HUES6 (cell line): ENCODE data around the gene RAB11FIP3.

Experiments used
- H3K27ac ChIP-seq: 2 replicates; pipeline ENCODE4 v1.7.0; 2013; ENCODE audit warnings: low read depth, mild to moderate bottlenecking, low read length, inconsistent platforms
- H3K27me3 ChIP-seq: 2 replicates; pipeline ENCODE4 v1.6.1; 2013; ENCODE audit warnings: low read length; ENCODE audit not compliant: control insufficient read depth, insufficient read depth
- H3K36me3 ChIP-seq: 2 replicates; pipeline ENCODE4 v1.6.1; 2013; ENCODE audit warnings: low read length; ENCODE audit not compliant: control insufficient read depth, insufficient read depth
- H3K4me1 ChIP-seq: 2 replicates; pipeline ENCODE4 v1.6.1; 2013; ENCODE audit warnings: low read length; ENCODE audit not compliant: control insufficient read depth, insufficient read depth
- H3K4me3 ChIP-seq: 2 replicates; pipeline ENCODE4 v1.5.1; 2013; ENCODE audit warnings: low read depth, low read length
- H3K9ac ChIP-seq: one replicate; pipeline ENCODE4 v1.6.1; 2013; ENCODE audit warnings: mild to moderate bottlenecking, low read length
- H3K9me3 ChIP-seq: 2 replicates; pipeline ENCODE4 v1.6.1; 2013; ENCODE audit warnings: low read depth, low read length; ENCODE audit not compliant: control insufficient read depth, insufficient read depth

The RAB11FIP3 gene

DNA sequence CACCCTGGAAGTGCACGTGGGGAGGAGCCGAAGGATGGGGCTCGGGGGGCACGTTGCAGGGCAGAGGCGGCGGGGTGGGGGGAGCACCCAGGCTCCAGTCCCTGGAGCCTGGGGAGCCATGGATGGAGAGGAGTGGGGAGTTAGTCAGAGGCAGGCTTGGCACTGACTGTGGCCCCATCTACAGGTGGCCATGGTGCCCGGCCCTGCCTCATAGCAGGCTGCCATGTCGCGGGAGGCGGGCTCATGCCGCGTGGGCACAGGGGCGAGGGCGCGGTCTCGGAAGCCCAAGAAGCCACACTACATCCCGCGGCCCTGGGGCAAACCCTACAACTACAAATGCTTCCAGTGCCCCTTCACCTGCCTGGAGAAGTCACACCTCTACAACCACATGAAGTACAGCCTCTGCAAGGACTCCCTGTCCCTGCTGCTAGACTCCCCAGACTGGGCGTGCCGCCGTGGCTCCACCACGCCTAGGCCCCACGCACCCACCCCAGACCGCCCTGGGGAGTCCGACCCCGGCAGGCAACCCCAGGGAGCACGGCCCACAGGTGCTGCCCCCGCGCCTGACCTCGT, 137.7 kb downstream of the RAB11FIP3 start:
- Histone ChIP-seq H3K9ac (no peak overlapping the region), H3K36me3 (no peaks in the 10 kb centered on the region), H3K4me3 (no peak overlapping the region), H3K27ac (no peak overlapping the region), H3K27me3 (peaks cover 44% of the 10 kb centered on the region), H3K4me1 (peaks cover 27% of the 10 kb centered on the region), H3K9me3 (no peaks in the 10 kb centered on the region)

DNA sequence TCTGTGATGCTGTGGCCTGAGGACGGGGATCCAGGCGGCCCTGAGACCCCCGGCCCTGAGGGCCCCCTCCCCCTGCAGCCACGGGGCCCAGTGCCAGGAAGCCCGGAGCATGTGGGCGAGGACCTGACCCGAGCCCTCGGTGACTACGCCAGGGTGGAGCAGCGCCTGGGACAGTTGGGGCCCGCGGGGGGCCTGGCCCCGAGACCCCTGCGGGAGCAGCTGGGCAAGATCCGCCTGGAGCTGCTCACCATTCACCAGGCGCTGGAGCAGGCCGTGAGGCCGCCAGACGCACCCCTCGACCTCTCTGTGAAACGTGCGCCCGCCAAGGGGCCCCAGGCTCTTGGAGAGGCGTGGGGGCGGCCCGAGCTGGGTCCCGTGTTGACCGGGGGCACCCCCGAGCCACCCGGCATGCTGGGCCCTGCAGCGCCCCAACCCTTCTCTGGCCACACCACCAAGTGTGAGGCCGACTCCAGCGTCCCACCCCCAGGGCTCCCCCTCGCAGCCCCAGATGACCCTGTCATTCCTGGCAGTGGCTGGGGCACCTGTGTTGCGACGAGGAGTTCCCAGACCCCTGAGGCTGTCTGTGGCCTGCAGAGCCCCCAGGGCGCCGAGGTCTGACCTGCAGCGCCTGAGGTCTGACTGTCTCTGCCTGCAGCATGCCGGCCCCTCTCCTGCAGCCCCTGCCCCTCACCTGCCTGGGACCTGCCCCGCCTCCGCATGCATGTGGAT, 139.4 kb downstream of the RAB11FIP3 start:
- Histone ChIP-seq H3K27ac (no peak overlapping the region), H3K27me3 (peaks cover 27% of the 10 kb centered on the region), H3K36me3 (no peaks in the 10 kb centered on the region), H3K4me3 (no peak overlapping the region), H3K9me3 (no peaks in the 10 kb centered on the region), H3K4me1 (peaks cover 28% of the 10 kb centered on the region), H3K9ac (no peak overlapping the region)

DNA sequence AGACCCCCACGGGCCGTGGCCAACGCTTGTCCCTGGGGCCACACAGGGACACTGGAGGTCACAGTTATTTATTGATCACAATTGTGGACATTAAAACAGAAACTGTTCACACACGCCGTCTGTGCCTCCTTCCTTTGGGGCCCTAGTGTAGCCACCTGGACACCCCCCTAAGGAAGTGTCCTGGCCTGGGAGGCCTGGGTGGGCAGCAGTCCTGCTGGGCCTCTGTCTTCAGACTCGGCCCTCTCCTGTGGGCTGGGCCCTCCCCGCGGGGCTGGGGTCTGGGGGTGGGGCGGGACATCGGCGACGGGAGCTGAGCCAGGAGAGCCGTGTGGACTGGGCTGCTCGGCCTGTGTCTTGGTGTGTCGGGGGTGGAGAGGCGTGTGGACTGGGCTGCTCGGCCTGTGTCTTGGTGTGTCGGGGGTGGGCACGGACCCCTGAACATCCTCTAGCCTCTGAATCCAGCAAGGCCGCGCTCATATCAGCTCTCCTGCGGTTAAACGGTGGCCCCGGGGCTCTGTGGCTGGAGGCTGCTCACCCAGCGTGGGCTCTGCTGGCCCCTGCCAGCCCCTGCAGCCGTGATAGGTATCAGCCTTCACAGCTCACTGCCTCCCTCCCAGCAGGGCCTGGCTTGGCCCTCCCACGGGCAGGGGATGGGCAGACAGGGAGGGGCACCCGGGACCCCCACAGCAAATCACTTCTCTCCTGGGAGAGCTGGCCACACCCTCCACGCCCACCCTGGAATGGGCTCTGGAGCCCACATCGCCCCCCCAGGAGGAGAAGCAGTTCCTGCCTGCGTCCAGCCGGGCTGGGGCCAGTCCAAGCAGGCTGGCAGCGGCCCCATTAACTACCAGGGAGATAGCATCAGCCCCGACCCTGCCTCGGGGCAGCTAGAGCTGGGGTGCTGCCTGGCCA, 140.2 kb downstream of the RAB11FIP3 start:
- Histone ChIP-seq H3K9ac (no peak overlapping the region), H3K4me1 (peaks cover 30% of the 10 kb centered on the region), H3K9me3 (no peaks in the 10 kb centered on the region), H3K27me3 (peaks cover 21% of the 10 kb centered on the region), H3K4me3 (no peak overlapping the region), H3K27ac (no peak overlapping the region), H3K36me3 (no peaks in the 10 kb centered on the region)

DNA sequence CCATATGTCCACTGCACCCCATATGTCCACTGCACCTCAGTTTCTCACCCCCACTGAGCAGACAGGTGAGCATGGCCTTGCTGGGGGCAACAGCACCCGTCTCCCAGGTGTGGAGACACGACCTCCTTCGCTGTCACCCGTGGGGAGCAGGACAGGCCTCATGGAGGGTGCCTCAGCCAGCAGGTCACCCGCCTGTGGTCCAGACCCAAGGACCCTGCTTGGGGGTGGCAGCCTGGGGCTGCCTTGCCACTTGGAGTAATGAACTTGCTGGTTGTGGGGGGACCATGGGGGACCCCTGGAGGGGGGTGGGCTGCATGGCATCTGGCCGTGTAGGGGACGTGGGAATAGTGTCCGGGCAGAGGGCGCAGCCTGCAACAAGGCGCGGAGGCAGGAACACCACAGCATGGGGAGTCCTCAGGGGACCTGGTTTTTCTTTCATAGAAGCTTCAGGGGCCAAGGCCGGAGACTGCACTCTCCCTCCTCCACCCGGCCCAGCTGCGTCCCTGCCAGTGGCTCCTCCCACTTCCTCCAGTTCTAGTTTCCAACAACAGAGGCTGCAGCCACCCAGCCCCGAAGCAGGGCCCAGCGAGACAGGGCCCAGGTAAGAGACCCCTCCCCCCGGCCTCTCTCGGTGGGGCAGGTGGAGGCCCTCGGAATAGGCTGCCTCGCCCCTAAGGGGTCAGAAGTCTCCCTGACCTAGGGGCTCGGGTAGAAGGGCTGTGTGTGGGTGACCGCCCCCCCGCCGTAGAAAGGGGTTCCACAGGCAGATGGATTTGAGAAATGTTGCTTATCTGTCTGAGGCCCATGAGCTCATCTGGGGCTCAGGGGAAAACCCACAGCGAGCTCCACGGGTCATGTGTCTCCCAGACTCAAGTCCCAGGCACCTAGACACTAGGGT, 141.3 kb downstream of the RAB11FIP3 start, which contains the start of gene NHLRC4:
NHLRC4 (plus strand) TSS at position 531 of the 898 bp plus-strand sequence. CDS start 1,043 bp downstream, outside the sequence.
- Histone ChIP-seq H3K27ac (no peak within 1 kb of the TSS), H3K4me3 (peak within 1 kb of the TSS; percentile 21; the same call in 1 of the 2 replicates), H3K9ac (no peak within 1 kb of the TSS), H3K27me3 (peaks cover 11% of the 10 kb centered on the region), H3K9me3 (no peaks in the 10 kb centered on the region), H3K36me3 (no peaks in the 10 kb centered on the region), H3K4me1 (peaks cover 32% of the 10 kb centered on the region)

DNA sequence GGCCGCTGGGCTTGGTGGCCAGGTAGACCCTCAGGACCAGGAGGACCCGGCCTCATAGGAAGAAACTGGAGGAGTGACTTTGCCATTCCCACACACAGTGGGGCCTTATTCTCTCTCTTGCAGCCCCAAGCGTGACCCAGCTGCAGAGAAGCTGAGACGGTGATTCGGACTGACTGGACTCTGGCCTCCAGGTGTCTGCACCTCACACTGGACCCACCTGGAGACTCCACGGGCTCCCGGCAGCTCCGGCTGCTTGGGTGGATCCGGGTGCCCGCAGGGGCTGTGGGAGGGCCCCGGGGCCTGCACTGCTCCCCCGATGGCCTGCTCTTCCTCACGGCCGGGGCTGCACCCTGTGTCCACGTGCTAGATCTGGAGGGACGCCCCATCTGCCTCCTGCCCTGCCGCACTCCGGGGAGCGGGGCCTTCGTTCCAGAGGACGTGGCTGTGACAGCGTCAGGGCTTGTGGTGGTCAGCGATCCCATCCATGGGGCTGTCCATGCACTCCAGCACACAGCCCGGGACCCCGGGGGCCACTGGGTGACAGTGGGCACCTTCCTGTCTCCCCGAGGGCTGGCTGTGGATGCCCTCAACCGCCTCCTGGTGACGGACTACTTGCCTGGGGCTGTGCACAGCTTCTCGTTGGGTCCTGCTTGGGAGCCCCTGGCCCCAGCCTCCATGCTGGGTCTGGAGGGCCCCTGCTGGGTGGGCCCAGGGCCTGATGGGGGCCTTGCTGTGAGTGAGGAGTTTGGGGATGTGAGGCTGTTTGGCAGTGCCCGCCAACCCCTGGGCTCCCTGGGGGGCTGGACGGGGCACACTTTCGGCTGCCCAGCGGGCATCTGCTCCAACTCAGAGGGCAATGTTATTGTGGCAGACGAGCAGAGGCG, 142.2 kb downstream of the RAB11FIP3 start:
- Histone ChIP-seq H3K4me3 (no peak overlapping the region), H3K9me3 (no peaks in the 10 kb centered on the region), H3K27me3 (peaks cover 2% of the 10 kb centered on the region), H3K4me1 (peaks cover 32% of the 10 kb centered on the region), H3K9ac (no peak overlapping the region), H3K27ac (no peak overlapping the region), H3K36me3 (0 out of 2 replicates have a peak, but pooled peaks cover 2% of the 10 kb centered on the region)

DNA sequence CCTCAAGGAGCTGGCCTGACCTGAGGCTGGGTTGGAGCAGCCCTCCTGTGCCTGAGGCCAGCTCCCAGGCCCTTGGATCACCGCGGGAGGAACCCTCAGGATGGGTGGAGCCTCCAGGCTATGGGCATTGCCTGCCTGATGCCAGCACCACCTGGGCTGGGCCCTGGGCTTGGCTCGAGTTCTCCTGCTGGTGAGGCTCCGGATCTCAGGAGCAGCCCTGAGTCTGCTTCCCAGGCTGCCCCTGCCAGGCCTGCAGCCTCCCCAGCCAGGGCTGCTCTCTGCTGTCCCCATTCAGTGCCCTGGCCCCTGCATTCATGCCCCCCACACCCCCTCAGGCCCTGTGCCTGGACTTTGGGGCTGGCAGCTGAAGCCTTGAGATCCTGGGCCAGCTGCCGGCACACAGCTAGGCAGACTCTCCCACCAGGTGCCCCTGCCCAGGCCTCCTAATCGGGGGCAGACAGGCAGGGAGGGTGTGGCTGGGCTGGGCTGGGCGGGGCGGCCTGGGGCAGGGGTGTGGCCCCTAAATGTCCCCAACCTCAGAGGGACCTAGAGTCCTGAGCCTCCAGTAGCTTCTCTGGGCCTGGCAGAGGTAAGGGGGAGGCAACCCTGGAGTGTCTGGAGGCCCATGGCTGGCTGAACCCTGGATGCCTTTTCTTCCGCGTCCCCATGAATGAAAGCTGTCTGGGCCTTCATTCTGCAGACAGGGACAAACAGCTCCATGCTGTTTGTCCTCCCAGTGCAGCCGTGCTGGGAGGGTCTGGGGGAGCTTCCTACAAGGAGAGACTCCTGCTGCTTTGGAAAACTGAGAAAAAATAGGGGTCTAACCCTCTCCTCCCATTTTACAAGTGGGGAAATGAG, 143.2 kb downstream of the RAB11FIP3 start:
- no peaks in the 10 kb centered on the region for H3K27me3 ChIP-seq
- peak overlapping the region; percentile 55 for H3K9ac ChIP-seq
- H3K36me3 ChIP-seq, result 0 out of 2 replicates have a peak, but pooled peaks cover 2% of the 10 kb centered on the region
- H3K4me1 ChIP-seq, result peaks cover 32% of the 10 kb centered on the region
- no peaks in the 10 kb centered on the region for H3K9me3 ChIP-seq
- no peak overlapping the region for H3K27ac ChIP-seq
- peak overlapping the region; percentile 95 for H3K4me3 ChIP-seq

DNA sequence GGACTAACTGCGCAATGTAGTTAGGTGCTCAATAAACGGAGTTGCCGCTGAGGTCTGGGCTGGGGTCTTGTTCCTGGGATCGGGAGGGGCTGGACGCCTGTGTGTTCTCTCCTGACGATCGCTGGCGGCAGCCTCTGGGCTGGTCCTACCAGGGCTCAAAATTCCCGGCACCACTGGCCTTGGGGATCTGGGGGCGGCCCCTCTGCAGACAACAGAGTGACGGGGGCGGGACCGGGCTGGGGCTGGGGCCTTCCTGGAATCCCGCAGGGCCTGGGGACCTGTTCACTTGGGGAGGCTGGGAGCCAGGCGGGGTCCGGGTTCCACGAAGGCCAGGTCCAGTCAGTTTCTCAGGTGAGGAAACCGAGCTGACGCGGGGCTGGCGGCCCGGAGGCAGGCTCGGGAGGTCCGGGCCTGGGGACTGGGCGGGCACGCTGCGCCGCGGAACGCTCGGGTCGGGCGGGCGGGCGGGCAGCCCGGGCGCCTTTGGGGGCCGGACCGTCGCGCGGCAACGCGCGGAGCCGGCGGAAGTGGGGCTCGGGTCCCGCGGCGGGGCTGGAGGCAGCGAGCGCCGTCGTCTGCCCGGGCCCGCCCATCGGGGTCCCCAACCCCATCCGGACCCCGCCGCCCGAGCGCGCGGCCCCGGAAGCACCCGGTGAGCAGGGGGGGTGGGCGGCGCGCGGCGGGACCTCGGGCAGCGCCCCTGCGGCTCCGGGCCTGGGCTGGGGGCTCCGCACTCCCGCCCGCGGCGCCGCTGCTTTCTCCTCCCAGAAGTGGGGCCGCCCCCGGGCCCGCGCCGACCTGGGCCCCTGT, 144.2 kb downstream of the RAB11FIP3 start, which contains the start of gene PIGQ:
PIGQ (plus strand) TSS at position 524 of the 810 bp plus-strand sequence. CDS start 4,107 bp downstream, outside the sequence.
- H3K27ac ChIP-seq, result peak within 1 kb of the TSS; percentile 84; the same call in 1 of the 2 replicates
- peak within 1 kb of the TSS; percentile 70 for H3K9ac ChIP-seq
- peak within 1 kb of the TSS; percentile 95 for H3K4me3 ChIP-seq
- peaks cover 32% of the 10 kb centered on the region for H3K4me1 ChIP-seq
- no peaks in the 10 kb centered on the region for H3K27me3 ChIP-seq
- H3K9me3 ChIP-seq, result no peaks in the 10 kb centered on the region
- H3K36me3 ChIP-seq, result peaks cover 11% of the 10 kb centered on the region
